Liver (tissue), 9 donors: ENCODE results near the gene JMJD4. TPM values are rescaled to one million over a fixed set of nuclear protein-coding genes. Genes with fewer than 3 reads are reported as not detected.

Experiments used
- DNase-seq: peaks from one replicate; pipeline ENCODE4 v3.0.0-alpha.2; 2017; ENCODE audit warnings: low spot score
- H3K27ac ChIP-seq, 2 donors: one replicate each; pipeline ENCODE4 v1.7.0; 2013; ENCODE audit warnings: inconsistent platforms in 2 of 2, low read length in 2 of 2, control low read depth in 1 of 2, low read depth in 1 of 2, mild to moderate bottlenecking in 1 of 2
- H3K27me3 ChIP-seq, 4 donors: one replicate each; pipeline versions ENCODE4 v1.6.1 to v1.7.0; 2013; ENCODE audit warnings: low read length in 3 of 4, inconsistent platforms in 1 of 4, mild to moderate bottlenecking in 1 of 4, moderate library complexity in 1 of 4; ENCODE audit not compliant: control insufficient read depth in 4 of 4, insufficient read depth in 4 of 4
- H3K36me3 ChIP-seq, 4 donors: one replicate each; pipeline versions ENCODE4 v1.6.1 to v1.7.0; 2013; ENCODE audit warnings: low read length in 3 of 4, mild to moderate bottlenecking in 3 of 4, low read depth in 1 of 4, moderate library complexity in 1 of 4; ENCODE audit not compliant: control insufficient read depth in 4 of 4, insufficient read depth in 3 of 4
- H3K4me1 ChIP-seq, 4 donors: one replicate each; pipeline versions ENCODE4 v1.6.1 to v1.7.0; 2013; ENCODE audit warnings: low read length in 3 of 4, mild to moderate bottlenecking in 3 of 4, moderate library complexity in 1 of 4; ENCODE audit not compliant: control insufficient read depth in 4 of 4, insufficient read depth in 4 of 4
- H3K4me3 ChIP-seq, 3 donors: one replicate each; pipeline versions ENCODE4 v1.6.1 to v1.7.0; 2013; ENCODE audit warnings: low read length in 3 of 3, control low read depth in 1 of 3, low read depth in 1 of 3, mild to moderate bottlenecking in 1 of 3
- H3K9ac ChIP-seq, 2 donors: one replicate each; pipeline ENCODE4 v1.7.0; 2013; ENCODE audit warnings: low read length in 2 of 2, mild to moderate bottlenecking in 2 of 2, moderate library complexity in 2 of 2, control low read depth in 1 of 2, low read depth in 1 of 2
- H3K9me3 ChIP-seq, 4 donors: one replicate each; pipeline versions ENCODE4 v1.6.1 to v1.7.0; 2013; ENCODE audit warnings: low read length in 3 of 4; ENCODE audit not compliant: control insufficient read depth in 4 of 4
- ATF3 ChIP-seq: IDR thresholded peaks from 2 replicates; pipeline ENCODE4 v1.6.1; 2016; ENCODE audit warnings: antibody characterized with exemption
- FOXA1 ChIP-seq: IDR thresholded peaks from 2 replicates; pipeline ENCODE4 v1.6.1; 2016; ENCODE audit warnings: antibody characterized with exemption
- FOXA2 ChIP-seq: IDR thresholded peaks from 2 replicates; pipeline ENCODE4 v1.6.1; 2016; ENCODE audit warnings: antibody characterized with exemption
- GABPA ChIP-seq, 2 donors: IDR thresholded peaks in 1 of 2; conservative IDR thresholded peaks in 1 of 2; 2 replicates each; pipeline ENCODE4 v1.6.1; 2016; ENCODE audit warnings: antibody characterized with exemption in 2 of 2, mild to moderate bottlenecking in 1 of 2, moderate library complexity in 1 of 2
- HNF4A ChIP-seq, 2 donors: conservative IDR thresholded peaks; 2 replicates each; pipeline ENCODE4 v1.6.1; 2016; ENCODE audit warnings: antibody characterized with exemption in 2 of 2, mild to moderate bottlenecking in 2 of 2
- RAD21 ChIP-seq, 2 donors: IDR thresholded peaks; 2 replicates each; pipeline ENCODE4 v1.6.1; 2016; ENCODE audit warnings: antibody characterized with exemption in 2 of 2, mild to moderate bottlenecking in 2 of 2
- RXRA ChIP-seq, 2 donors: IDR thresholded peaks; 2 replicates each; pipeline ENCODE4 v1.6.1; 2017 to 2018; ENCODE audit warnings: antibody characterized with exemption in 2 of 2, mild to moderate bottlenecking in 1 of 2
- SP1 ChIP-seq: IDR thresholded peaks from 2 replicates; pipeline ENCODE4 v1.6.1; 2018; ENCODE audit warnings: antibody characterized with exemption, mild to moderate bottlenecking
- TAF1 ChIP-seq: conservative IDR thresholded peaks from 2 replicates; pipeline ENCODE4 v1.6.1; 2016; ENCODE audit warnings: antibody characterized with exemption, mild to moderate bottlenecking
- YY1 ChIP-seq: IDR thresholded peaks from 2 replicates; pipeline ENCODE4 v1.6.1; 2016; ENCODE audit warnings: antibody characterized with exemption, mild to moderate bottlenecking
- ZBTB33 ChIP-seq: IDR thresholded peaks from 2 replicates; pipeline ENCODE4 v1.6.1; 2016; ENCODE audit warnings: antibody characterized with exemption
- WGBS: extraction: QIAGEN DNeasy Blood & Tissue Kit; methylation state at CpG from one replicate; pipeline ENCODE4 v1.1.7; 2013; 5-methylcytosine and 5-hydroxymethylcytosine counted together
- polyA plus RNA-seq, 2 donors: library from polyadenylated mRNA; stranded (reverse) in 1 of 2; unstranded in 1 of 2; fragments of 200-250 nt in 1 of 2; fragments of >200 nt in 1 of 2; fragmentation: Nextera tagmentation in 1 of 2; extraction: Ambion mirVana in 1 of 2; gene quantifications; one replicate each; pipeline versions ENCODE4 v1.2.1 to v1.2.3, GENCODE V29; 2013 to 2015
- total RNA-seq, 2 donors: library from RNA; depleted of rRNA; stranded (reverse); fragments of >200 nt; gene quantifications; one replicate each; pipeline ENCODE4 v1.2.3, GENCODE V29; 2014
- TF ChIP-seq, protein P1 (sequence below): fragments of 150-350 bp; IDR thresholded peaks from 2 replicates; pipeline ENCODE4 v1.5.1; 2017; ENCODE audit warnings: improper control_type of control experiment, low read depth, low read length; ENCODE audit not compliant: missing input control
- TF ChIP-seq, protein P2 (sequence below): IDR thresholded peaks from 2 replicates; pipeline ENCODE4 v1.6.1; 2016; ENCODE audit warnings: antibody characterized with exemption
- donor health status: healthy.
- donor health status: healthy.
- donor health status: healthy.
- donor health status: healthy.
- donor health status: healthy.

JMJD4 gene
- total and polyA plus RNA-seq, 4 donors, result 12.4 to 22.1 (median 14.1) TPM

GRCh38 chr1:227779685-227780084 lies 44.6 kb upstream of the JMJD4 start:
- WGBS, result 97% methylated on average over 7 of the region's 7 CpGs
- H3K4me3 ChIP-seq, result no peak overlapping the region
- no peak for DNase-seq
- no peaks in the 10 kb centered on the region for H3K4me1 ChIP-seq
- TF ChIP-seq RXRA (IDR thresholded peaks at IDR 0.05), result no peak
- TF ChIP-seq ZBTB33, result no peak
- no peak for TF ChIP-seq GABPA (IDR thresholded peaks at IDR 0.05 in 1 of 2, conservative IDR thresholded peaks at IDR 0.05 in 1 of 2)
- TF ChIP-seq HNF4A (conservative IDR thresholded peaks at IDR 0.05), result no peak
- no peak for TF ChIP-seq SP1
- TF ChIP-seq FOXA1, result no peak
- TF ChIP-seq, protein P1, sequence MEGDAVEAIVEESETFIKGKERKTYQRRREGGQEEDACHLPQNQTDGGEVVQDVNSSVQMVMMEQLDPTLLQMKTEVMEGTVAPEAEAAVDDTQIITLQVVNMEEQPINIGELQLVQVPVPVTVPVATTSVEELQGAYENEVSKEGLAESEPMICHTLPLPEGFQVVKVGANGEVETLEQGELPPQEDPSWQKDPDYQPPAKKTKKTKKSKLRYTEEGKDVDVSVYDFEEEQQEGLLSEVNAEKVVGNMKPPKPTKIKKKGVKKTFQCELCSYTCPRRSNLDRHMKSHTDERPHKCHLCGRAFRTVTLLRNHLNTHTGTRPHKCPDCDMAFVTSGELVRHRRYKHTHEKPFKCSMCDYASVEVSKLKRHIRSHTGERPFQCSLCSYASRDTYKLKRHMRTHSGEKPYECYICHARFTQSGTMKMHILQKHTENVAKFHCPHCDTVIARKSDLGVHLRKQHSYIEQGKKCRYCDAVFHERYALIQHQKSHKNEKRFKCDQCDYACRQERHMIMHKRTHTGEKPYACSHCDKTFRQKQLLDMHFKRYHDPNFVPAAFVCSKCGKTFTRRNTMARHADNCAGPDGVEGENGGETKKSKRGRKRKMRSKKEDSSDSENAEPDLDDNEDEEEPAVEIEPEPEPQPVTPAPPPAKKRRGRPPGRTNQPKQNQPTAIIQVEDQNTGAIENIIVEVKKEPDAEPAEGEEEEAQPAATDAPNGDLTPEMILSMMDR, result no peak
- TF ChIP-seq TAF1, result no peak
- TF ChIP-seq YY1, result no peak
- no peak for TF ChIP-seq FOXA2
- no peak for TF ChIP-seq ATF3
- H3K9ac ChIP-seq, result no peak overlapping the region
- H3K36me3 ChIP-seq, result peaks cover 0 to 29% (median 6%) of the 10 kb centered on the region in 4 donors
- no peak overlapping the region for H3K27ac ChIP-seq
- H3K27me3 ChIP-seq, result no peaks in the 10 kb centered on the region
- no peaks in the 10 kb centered on the region for H3K9me3 ChIP-seq

DNA sequence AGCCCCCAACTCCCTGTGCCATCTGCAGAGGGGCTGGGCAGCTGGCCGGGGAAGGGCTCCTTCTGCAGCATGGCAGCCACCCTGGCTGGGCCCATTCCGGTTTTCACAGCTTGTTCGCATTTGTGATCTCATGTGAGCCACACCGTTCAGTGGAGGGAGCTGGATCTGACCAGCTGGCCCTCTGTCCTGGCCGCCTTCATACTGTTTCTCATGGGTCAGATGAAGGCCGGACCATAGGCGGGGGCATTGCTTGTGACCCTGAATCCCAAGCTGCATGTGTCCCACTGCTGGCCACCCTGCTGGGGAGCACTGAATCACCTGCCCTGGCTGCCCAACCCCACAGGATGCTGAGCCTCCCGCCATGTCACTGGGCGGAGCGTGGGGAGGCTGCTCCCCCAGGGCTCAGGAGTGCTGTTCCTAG lies 43.9 kb upstream of the JMJD4 start:
- H3K9ac ChIP-seq, result no peak overlapping the region
- H3K27ac ChIP-seq, result no peak overlapping the region
- H3K4me3 ChIP-seq, result no peak overlapping the region
- H3K9me3 ChIP-seq, result no peaks in the 10 kb centered on the region
- no peaks in the 10 kb centered on the region for H3K27me3 ChIP-seq
- peaks cover 0 to 29% (median 7%) of the 10 kb centered on the region in 4 donors for H3K36me3 ChIP-seq
- no peaks in the 10 kb centered on the region for H3K4me1 ChIP-seq
- no peak for TF ChIP-seq RAD21 (IDR thresholded peaks at IDR 0.05)
- TF ChIP-seq TAF1, result no peak
- no peak for TF ChIP-seq ZBTB33
- TF ChIP-seq, protein P2, sequence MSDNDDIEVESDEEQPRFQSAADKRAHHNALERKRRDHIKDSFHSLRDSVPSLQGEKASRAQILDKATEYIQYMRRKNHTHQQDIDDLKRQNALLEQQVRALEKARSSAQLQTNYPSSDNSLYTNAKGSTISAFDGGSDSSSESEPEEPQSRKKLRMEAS, result no peak
- no peak for TF ChIP-seq SP1
- DNase-seq, result no peak
- 97% methylated on average over 10 of the region's 10 CpGs for whole genome bisulfite sequencing
